Activated CD4-positive, alpha-beta T cell treated with anti-CD3 and anti-CD28 coated beads for 36 hours (primary cell): Measurements from ENCODE around the gene B4GALT2. TPM values are rescaled to one million over a fixed set of nuclear protein-coding genes. Genes with fewer than 3 reads are reported as not detected.

Source experiments
- ATAC-seq: fragments of 200-7000 bp; cut with Tn5 transposase; one replicate; pipeline ENCODE4 v1.10.0; 2021; ENCODE audit warnings: mild to moderate bottlenecking, moderate library complexity
- CTCF ChIA-PET: fragments of 350-600 bp; sonication (Branson Sonifier 250); formaldehyde crosslinking; loops from one replicate; lab custom pipeline; 2021; ENCODE audit warnings: antibody characterized with exemption; lab: Charles Lee
- POLR2A ChIA-PET: fragments of 350-600 bp; sonication (Branson Sonifier 250); formaldehyde crosslinking; loops from one replicate; lab custom pipeline; 2021; ENCODE audit warnings: antibody characterized with exemption, inconsistent platforms; lab: Charles Lee
- DNase-seq: peaks from one replicate; pipeline ENCODE4 v3.0.0-alpha.2; 2020
- H3K27ac Mint-ChIP-seq: one replicate; pipeline ENCODE4 v1.8.0; 2021; ENCODE audit warnings: mixed read lengths
- H3K27me3 Mint-ChIP-seq: one replicate; pipeline ENCODE4 v1.8.0; 2021; ENCODE audit warnings: mixed read lengths
- H3K36me3 Mint-ChIP-seq: one replicate; pipeline ENCODE4 v1.8.0; 2021; ENCODE audit warnings: low read depth, mixed read lengths
- H3K4me1 Mint-ChIP-seq: one replicate; pipeline ENCODE4 v1.8.0; 2021; ENCODE audit warnings: mixed read lengths
- H3K4me3 Mint-ChIP-seq: one replicate; pipeline ENCODE4 v1.8.0; 2021; ENCODE audit warnings: mild to moderate bottlenecking, moderate library complexity, mixed read lengths
- H3K9me3 Mint-ChIP-seq: one replicate; pipeline ENCODE4 v1.8.0; 2021; ENCODE audit warnings: low read depth, mixed read lengths
- intact Hi-C, 2 experiments: fragments of 100-400 bp; cut with DNase I in 1 of 2; cut with micrococcal nuclease in 1 of 2; formaldehyde crosslinking; loops; one replicate each; pipeline versions ENCODE4 v1.14.2 to v1.15.1; 2022 to 2024; cut with DNase I, micrococcal nuclease
- total RNA-seq, 2 experiments: library from RNA; stranded (reverse); gene quantifications; one replicate each; pipeline ENCODE4 v1.2.3, GENCODE V29; 2021

B4GALT2 gene
- total RNA-seq, result 10 to 100 TPM; 27.9 to 35.3 TPM

GRCh38 chr1:43978551-43979260 lies at the start of gene B4GALT2:
Gene B4GALT2, plus strand, starts transcription at chr1:43979210. Its CDS starts 1,951 bp downstream, at chr1:43981161.
- ChIA-PET POLR2A (interaction anchor here (0.6 kb wide), 1 partner anchor 50 kb away, joined by 5 read pairs; no protein-coding TSS in a partner anchor), CTCF (interaction anchor here (1.1 to 1.3 kb wide), 2 partner anchors 26 to 46 kb away, joined by 3 read pairs; no protein-coding TSS in a partner anchor)
- peak; percentile 65 for DNase-seq
- peak within 1 kb of the TSS; percentile 84 for H3K4me3 Mint-ChIP-seq
- peaks cover 42% of the 10 kb centered on the region for H3K4me1 Mint-ChIP-seq
- no peaks in the 10 kb centered on the region for H3K9me3 Mint-ChIP-seq
- peaks cover 5% of the 10 kb centered on the region for H3K27me3 Mint-ChIP-seq
- peaks cover 46% of the 10 kb centered on the region for H3K36me3 Mint-ChIP-seq
- intact Hi-C loops, result loop anchor here in 1 of 2 experiments (1.0 to 5.0 kb wide), 4 partner anchors 52 to 526 kb away; partner anchors contain the start of genes DMAP1, HYI and ST3GAL3
- peak within 1 kb of the TSS; percentile 76 for H3K27ac Mint-ChIP-seq
- no peak for ATAC-seq

GRCh38 chr1:43930168-43930948 lies 48.7 kb upstream of the B4GALT2 start:
- Mint-ChIP-seq H3K27me3 (peaks cover 19% of the 10 kb centered on the region), H3K36me3 (peaks cover 5% of the 10 kb centered on the region), H3K4me1 (peaks cover 15% of the 10 kb centered on the region), H3K9me3 (no peaks in the 10 kb centered on the region), H3K27ac (no peak overlapping the region), H3K4me3 (no peak overlapping the region)
- POLR2A ChIA-PET, result no interaction called here
- DNase-seq (peak; percentile 51), ATAC-seq (no peak)
- intact Hi-C loops, result loop anchor here in 1 of 2 experiments (5.0 to 10.0 kb wide), 3 partner anchors 117 to 706 kb away; partner anchors contain the start of gene ST3GAL3
- CTCF ChIA-PET, result interaction anchor here (1.0 to 1.8 kb wide), 3 partner anchors 16 to 167 kb away, joined by 3 to 12 read pairs (median 4); no protein-coding TSS in a partner anchor

GRCh38 chr1:43930949-43931275 lies 48.1 kb upstream of the B4GALT2 start:
- peaks cover 15% of the 10 kb centered on the region for H3K4me1 Mint-ChIP-seq
- ChIA-PET CTCF (interaction anchor here (1.0 to 1.8 kb wide), 3 partner anchors 15 to 167 kb away, joined by 3 to 12 read pairs (median 4); no protein-coding TSS in a partner anchor), POLR2A (no interaction called here)
- peaks cover under 1% of the 10 kb centered on the region for H3K36me3 Mint-ChIP-seq
- H3K27me3 Mint-ChIP-seq, result peaks cover 23% of the 10 kb centered on the region
- H3K4me3 Mint-ChIP-seq, result no peak overlapping the region
- no peak overlapping the region for H3K27ac Mint-ChIP-seq
- intact Hi-C loops, result loop anchor here in 1 of 2 experiments (5.0 to 10.0 kb wide), 3 partner anchors 116 to 706 kb away; partner anchors contain the start of gene ST3GAL3
- ATAC-seq, result no peak
- H3K9me3 Mint-ChIP-seq, result no peaks in the 10 kb centered on the region
- no peak for DNase-seq

- peaks cover 25% of the 10 kb centered on the region for H3K27me3 Mint-ChIP-seq
- no peak overlapping the region for H3K27ac Mint-ChIP-seq
- POLR2A ChIA-PET, result no interaction called here
- DNase-seq, result no peak
- no peaks in the 10 kb centered on the region for H3K36me3 Mint-ChIP-seq
- no peak for ATAC-seq
- H3K4me1 Mint-ChIP-seq, result peaks cover 15% of the 10 kb centered on the region
- intact Hi-C loops, result loop anchor here in 1 of 2 experiments (5.0 to 10.0 kb wide), 3 partner anchors 115 to 707 kb away; partner anchors contain the start of gene ST3GAL3
- H3K4me3 Mint-ChIP-seq, result no peak overlapping the region
- CTCF ChIA-PET, result interaction anchor here (1.1 to 6.1 kb wide), 5 partner anchors 13 to 402 kb away, joined by 7 to 136 read pairs (median 12); partner anchors contain the start of genes IPO13 and PTPRF
- H3K9me3 Mint-ChIP-seq, result no peaks in the 10 kb centered on the region
Observed at GRCh38 chr1:43931711-43932660, 47.0 kb upstream of the B4GALT2 start.

GRCh38 chr1:43932786-43933385 lies 46.1 kb upstream of the B4GALT2 start:
- peaks cover 25% of the 10 kb centered on the region for H3K27me3 Mint-ChIP-seq
- ChIA-PET CTCF (interaction anchor here (0.5 to 6.1 kb wide), 15 partner anchors 12 to 899 kb away, joined by 3 to 136 read pairs (median 8); partner anchors contain the start of genes IPO13, KDM4A and PTPRF), POLR2A (interaction anchor here (0.6 kb wide), 1 partner anchor 278 kb away, joined by 3 read pairs; no protein-coding TSS in a partner anchor)
- DNase-seq (no peak), ATAC-seq (peak; percentile 7)
- intact Hi-C loops, result loop anchor here in 1 of 2 experiments (5.0 to 10.0 kb wide), 3 partner anchors 114 to 708 kb away; partner anchors contain the start of gene ST3GAL3
- no peak overlapping the region for H3K4me3 Mint-ChIP-seq
- H3K4me1 Mint-ChIP-seq, result peaks cover 15% of the 10 kb centered on the region
- H3K27ac Mint-ChIP-seq, result no peak overlapping the region
- H3K36me3 Mint-ChIP-seq, result no peaks in the 10 kb centered on the region
- H3K9me3 Mint-ChIP-seq, result no peaks in the 10 kb centered on the region

GRCh38 chr1:43933386-43934100 lies 45.5 kb upstream of the B4GALT2 start, which contains the start of gene ARTN:
Gene ARTN, plus strand, starts transcription at chr1:43933801. Its CDS starts 1,856 bp downstream, at chr1:43935657.
- Mint-ChIP-seq H3K27me3 (peaks cover 25% of the 10 kb centered on the region), H3K4me1 (peaks cover 15% of the 10 kb centered on the region), H3K27ac (no peak within 1 kb of the TSS), H3K4me3 (peak within 1 kb of the TSS; percentile 16), H3K9me3 (no peaks in the 10 kb centered on the region), H3K36me3 (no peaks in the 10 kb centered on the region)
- intact Hi-C loops, result loop anchor here (1.0 to 10.0 kb wide), 6 partner anchors 114 to 709 kb away; partner anchors contain the start of gene ST3GAL3 (in 1 of the 2)
- POLR2A ChIA-PET, result interaction anchor here (0.6 to 1.0 kb wide), 2 partner anchors 12 to 279 kb away, joined by 3 to 4 read pairs; no protein-coding TSS in a partner anchor
- CTCF ChIA-PET, result interaction anchor here (0.5 to 6.1 kb wide), 28 partner anchors 8 to 899 kb away, joined by 3 to 136 read pairs (median 6); partner anchors contain the start of genes IPO13, KDM4A and PTPRF
- ATAC-seq (peak; percentile 8), DNase-seq (no peak)

GRCh38 chr1:43934101-43934985 lies 44.7 kb upstream of the B4GALT2 start:
- DNase-seq (peak; percentile 84), ATAC-seq (peak; percentile 73)
- CTCF ChIA-PET, result interaction anchor here (0.6 to 6.1 kb wide), 68 partner anchors 8 to 707 kb away, joined by 3 to 136 read pairs (median 4); partner anchors contain the start of genes IPO13, KDM4A and PTPRF
- H3K27me3 Mint-ChIP-seq, result peaks cover 25% of the 10 kb centered on the region
- H3K4me1 Mint-ChIP-seq, result peaks cover 15% of the 10 kb centered on the region
- POLR2A ChIA-PET, result interaction anchor here (0.6 to 1.0 kb wide), 3 partner anchors 11 to 199 kb away, joined by 3 to 4 read pairs (median 3); no protein-coding TSS in a partner anchor
- intact Hi-C loops, result loop anchor here (1.0 to 10.0 kb wide), 6 partner anchors 113 to 710 kb away; partner anchors contain the start of gene ST3GAL3 (in 1 of the 2)
- no peaks in the 10 kb centered on the region for H3K36me3 Mint-ChIP-seq
- H3K4me3 Mint-ChIP-seq, result peak overlapping the region; percentile 16
- no peak overlapping the region for H3K27ac Mint-ChIP-seq
- no peaks in the 10 kb centered on the region for H3K9me3 Mint-ChIP-seq

- H3K36me3 Mint-ChIP-seq, result peaks cover 4% of the 10 kb centered on the region
- no peaks in the 10 kb centered on the region for H3K9me3 Mint-ChIP-seq
- ChIA-PET POLR2A (interaction anchor here (0.8 kb wide), 1 partner anchor 200 kb away, joined by 3 read pairs; no protein-coding TSS in a partner anchor), CTCF (interaction anchor here (0.6 to 6.1 kb wide), 59 partner anchors 9 to 708 kb away, joined by 3 to 136 read pairs (median 4); partner anchors contain the start of genes IPO13, KDM4A and PTPRF)
- no peak for DNase-seq
- no peak for ATAC-seq
- H3K4me3 Mint-ChIP-seq, result no peak overlapping the region
- peaks cover 14% of the 10 kb centered on the region for H3K4me1 Mint-ChIP-seq
- H3K27ac Mint-ChIP-seq, result no peak overlapping the region
- peaks cover 25% of the 10 kb centered on the region for H3K27me3 Mint-ChIP-seq
- intact Hi-C loops, result loop anchor here (1.0 to 10.0 kb wide), 6 partner anchors 112 to 710 kb away; partner anchors contain the start of gene ST3GAL3 (in 1 of the 2)
Observed at GRCh38 chr1:43934986-43935324, 44.1 kb upstream of the B4GALT2 start.
